ENCODE data around the gene IAH1. TPM values are rescaled to one million over a fixed set of nuclear protein-coding genes. Genes with fewer than 3 reads are reported as not detected.

Gene IAH1, protein sequence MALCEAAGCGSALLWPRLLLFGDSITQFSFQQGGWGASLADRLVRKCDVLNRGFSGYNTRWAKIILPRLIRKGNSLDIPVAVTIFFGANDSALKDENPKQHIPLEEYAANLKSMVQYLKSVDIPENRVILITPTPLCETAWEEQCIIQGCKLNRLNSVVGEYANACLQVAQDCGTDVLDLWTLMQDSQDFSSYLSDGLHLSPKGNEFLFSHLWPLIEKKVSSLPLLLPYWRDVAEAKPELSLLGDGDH
- total RNA-seq (2022; extraction: Qiagen RNA extraction): 80.0 to 114 TPM (median 104 TPM) in 5 replicates

DNA sequence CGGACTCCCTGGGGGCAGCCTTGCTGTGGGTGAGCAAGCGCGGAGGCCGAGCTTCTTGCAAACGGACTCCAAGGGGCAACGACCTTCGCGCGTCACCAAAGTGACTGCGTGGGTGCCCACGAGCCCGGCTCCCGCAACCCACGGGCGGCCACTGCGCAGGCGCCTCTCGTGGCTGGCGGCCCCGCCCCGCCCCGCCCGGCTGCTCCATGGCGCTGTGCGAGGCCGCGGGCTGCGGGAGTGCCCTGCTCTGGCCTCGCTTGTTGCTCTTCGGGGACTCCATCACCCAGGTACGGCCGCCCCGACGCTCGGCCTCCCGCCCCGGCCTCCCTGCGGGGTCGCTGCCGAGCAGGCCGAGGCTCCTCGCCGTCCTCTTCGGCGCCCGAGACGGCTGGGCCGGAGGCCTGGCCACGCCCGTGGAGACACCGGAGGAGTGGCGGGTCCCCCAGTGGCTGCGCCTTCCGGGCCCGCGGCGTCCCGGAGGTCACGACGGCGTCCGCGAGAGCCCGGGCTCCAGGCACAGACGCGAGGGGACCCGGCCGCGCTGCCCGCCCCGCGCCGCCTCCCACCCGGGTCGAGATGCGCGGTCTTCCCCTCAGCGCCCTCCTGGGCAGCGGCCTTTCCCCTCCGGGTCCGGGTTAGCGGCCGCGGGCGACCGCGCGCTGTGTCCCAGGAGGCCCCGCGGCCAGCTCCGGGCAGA, at the start of gene IAH1:
IAH1 (plus strand) TSS at position 191 of the 697 bp plus-strand sequence; CDS start at position 207, 16 bp downstream.

Other genes starting within 250 kb of the IAH1 start
- 157 to 190 TPM (median 178 TPM) in 5 replicates for gene ITGB1BP1, start 51.0 kb upstream of the IAH1 start, total RNA-seq (2022; extraction: Qiagen RNA extraction)
- gene CPSF3, start 50.9 kb upstream of the IAH1 start, total RNA-seq (2022; extraction: Qiagen RNA extraction): 46.6 to 61.4 TPM (median 51.5 TPM) in 5 replicates
- 24.6 to 42.6 TPM (median 32.2 TPM) in 5 replicates for gene ADAM17, start 81.3 kb downstream of the IAH1 start, total RNA-seq (2022; extraction: Qiagen RNA extraction)
- gene YWHAQ, start 156.4 kb downstream of the IAH1 start, total RNA-seq (2022; extraction: Qiagen RNA extraction): 997 to 1,116 TPM (median 1,085 TPM) in 5 replicates